Hematopoietic multipotent progenitor cell treated with erythropoietin and hydrocortisone succinate and interleukin-3 and kit ligand, for 6 days (in vitro differentiated cells): ENCODE results near the gene ZNF414.

Experiments
- DNase-seq: peaks from one replicate; pipeline ENCODE4 v3.0.0-alpha.2; 2015

The ZNF414 gene

GRCh38 chr19:8461891-8462290 lies 52.1 kb downstream of the ZNF414 start:
- DNase-seq: no peak

- DNase-seq: no peak
These were observed 52.6 kb downstream of the ZNF414 start for GRCh38 chr19:8461376-8461775.

GRCh38 chr19:8460516-8461298 lies 53.3 kb downstream of the ZNF414 start:
- no peak for DNase-seq
